Hippocampal formation (tissue), 2 donors: Measurements from ENCODE around the gene CLEC4D.
"Not testable (repeated sequence)": the region's sequence is repeated elsewhere in the genome, so short reads cannot be mapped to it uniquely, and the experiment has no call there.

Experiments used
- DNase-seq, 2 donors: peaks; one replicate each; lab custom pipeline; 2025; lab: John Stamatoyannopoulos, UW

The CLEC4D gene

GRCh38 chr12:8532045-8532444, 18.7 kb downstream of the CLEC4D start:
- no peak for DNase-seq

GRCh38 chr12:8537820-8538219, 24.5 kb downstream of the CLEC4D start:
- DNase-seq, result not testable (repeated sequence)

- DNase-seq, result not testable (repeated sequence)
These were observed 27.5 kb downstream of the CLEC4D start, which contains the start of gene CLEC4E for GRCh38 chr12:8540831-8541230. Gene CLEC4E, minus strand, starts transcription at chr12:8540905. Its CDS starts 108 bp downstream, at chr12:8540797.

DNA sequence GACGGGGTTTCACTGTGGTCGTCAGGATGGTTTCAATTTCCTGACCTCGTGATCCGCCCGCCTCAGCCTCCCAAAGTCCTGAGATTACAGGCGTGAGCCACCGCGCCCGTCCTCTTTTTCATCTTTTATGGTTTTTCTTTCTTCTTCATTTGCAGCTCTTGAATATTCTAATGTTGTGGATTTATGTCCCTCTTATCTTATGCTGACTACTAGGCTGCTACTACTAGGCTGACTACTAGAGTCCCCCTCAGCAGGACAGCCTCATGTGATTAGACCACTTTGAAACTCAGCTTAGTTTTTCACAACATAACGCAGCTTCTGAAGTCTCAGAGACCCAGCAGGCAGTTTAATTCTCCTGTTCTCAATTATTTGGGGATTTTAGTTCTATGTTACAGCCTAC, 28.3 kb downstream of the CLEC4D start:
- DNase-seq, result no peak

DNA sequence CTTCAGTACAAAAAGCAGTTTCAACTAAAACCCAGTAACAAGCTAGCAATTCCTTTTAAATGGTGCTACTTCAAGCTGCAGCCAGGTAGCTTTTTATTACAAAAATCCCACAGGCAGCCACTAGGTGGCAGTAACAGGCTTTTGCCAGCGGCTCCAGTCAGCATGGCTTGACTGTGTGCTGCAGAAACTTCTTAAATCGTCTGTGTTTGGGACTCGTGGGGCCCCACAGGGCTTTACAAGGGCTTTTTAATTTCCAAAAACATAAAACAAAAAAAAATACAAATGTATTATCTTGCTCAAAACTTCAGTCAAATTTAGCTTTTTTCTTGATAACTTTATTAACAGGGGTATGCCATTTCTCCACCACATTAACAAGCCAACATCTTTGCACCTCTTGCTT, 31.0 kb downstream of the CLEC4D start:
- DNase-seq, result peak; percentile 50 to 51

- no peak for DNase-seq
These were observed 33.3 kb downstream of the CLEC4D start for GRCh38 chr12:8546591-8546990.

DNA sequence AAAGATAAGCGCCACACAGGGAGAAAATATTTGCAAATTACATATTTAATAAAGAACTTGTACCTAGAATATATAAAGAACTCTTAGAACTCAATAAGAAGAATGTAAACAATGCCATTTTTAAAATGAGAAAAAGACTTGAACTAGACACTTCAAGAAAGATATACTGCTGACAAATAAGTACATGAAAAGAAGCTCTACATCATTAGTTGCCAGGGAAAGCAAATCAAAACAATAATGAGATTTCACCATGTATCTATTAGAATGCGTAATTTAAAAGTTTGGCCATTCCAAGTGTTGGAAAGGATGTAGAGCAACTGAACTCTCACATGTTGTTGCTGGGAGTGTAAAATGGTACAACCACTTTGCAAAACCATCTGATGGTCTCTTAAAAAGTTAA, 34.3 kb downstream of the CLEC4D start:
- no peak for DNase-seq

DNA sequence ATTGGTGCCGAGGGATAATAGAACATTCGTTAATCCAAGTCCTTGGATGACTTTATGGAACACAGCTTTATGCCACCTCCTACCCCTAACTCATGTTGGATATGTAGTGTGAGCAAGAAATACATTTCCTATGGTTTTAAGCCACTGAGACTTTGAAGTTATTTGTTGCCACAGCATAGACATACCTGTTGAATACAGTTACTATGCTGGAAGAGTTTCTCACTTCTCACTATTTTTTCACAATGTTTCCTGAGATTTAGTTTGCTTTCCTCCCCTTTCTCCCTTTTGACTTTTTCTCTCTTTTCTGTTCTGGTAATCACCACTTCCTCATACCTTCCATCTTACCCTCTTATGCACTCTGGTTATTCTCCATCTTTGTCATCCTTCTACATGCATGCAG, 34.9 kb downstream of the CLEC4D start:
- DNase-seq, result no peak

DNA sequence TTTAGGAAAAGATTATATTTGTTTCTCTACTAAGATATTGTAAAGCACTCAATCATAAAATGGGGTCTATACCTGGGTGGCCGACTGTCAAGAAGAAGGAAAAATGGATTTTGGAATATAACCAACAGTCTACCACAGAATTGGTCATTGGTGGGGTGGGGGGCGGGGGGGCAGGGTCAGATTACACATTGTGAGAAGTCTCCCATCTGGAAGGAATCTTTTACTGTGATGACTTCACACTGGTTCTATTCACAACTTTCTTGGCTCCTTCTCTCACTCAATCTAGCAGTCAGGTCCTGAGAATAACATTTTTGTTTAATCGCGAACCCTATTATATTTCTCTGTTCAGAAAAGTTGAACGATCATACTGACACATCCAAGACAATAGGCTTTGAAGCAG, 36.1 kb downstream of the CLEC4D start:
- no peak for DNase-seq

GRCh38 chr12:8553088-8553627, 39.9 kb downstream of the CLEC4D start:
- no peak for DNase-seq

DNA sequence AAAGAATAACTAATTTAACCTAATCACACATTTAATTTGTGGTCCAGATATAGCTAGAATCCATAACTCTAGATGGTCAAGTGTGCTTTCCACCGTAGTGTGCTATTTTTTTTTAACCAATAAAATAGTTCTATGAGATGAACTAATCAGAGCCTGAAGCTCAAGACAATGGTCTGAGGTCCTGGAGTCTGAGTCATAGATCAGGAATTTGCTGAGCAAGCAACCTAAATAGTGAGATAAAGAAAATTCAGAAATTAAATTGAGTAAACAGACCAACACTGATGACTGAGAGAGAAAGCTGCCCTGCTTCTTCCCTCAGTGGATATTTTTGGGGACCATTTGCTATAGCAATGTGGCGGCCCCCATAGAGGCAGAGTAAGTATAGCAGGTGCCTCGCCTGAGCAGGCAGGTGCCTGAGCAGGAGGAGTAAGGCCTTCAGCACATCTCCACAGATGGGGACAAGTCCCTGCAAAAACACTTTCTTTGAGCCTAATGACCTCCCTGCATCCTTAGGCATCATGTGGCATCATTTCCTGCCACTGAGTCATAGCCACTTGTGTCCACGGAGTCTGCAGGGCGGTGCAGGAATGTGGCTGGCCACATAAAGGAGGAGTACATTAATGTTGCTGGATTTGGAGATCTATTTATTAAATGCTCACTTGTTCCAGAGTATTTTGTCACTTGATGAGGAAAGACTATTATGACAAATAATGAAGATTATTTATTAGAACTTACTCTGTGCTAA, 41.3 kb downstream of the CLEC4D start:
- DNase-seq, result no peak

GRCh38 chr12:8556531-8557097, 43.3 kb downstream of the CLEC4D start:
- no peak for DNase-seq

DNA sequence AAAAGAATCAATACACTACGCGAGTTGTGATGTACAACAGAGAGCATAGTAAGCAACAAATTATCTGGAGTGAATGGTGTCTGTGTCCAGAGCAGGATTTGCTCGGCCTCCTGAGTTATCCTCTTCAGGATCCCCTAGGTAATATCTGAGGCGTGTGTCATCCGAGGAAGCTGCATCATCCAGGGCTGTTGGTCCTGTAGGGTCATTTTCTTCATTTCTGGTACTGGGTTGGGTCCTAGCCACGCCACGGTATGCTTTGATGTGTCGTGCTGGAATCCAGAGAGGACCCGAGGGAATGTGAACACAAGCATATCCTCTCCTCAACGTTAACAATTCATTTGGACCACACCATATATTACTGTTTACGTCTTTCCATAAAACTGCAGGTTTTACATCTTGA, 46.4 kb downstream of the CLEC4D start:
- no peak for DNase-seq

- no peak for DNase-seq
These were observed 47.7 kb downstream of the CLEC4D start for GRCh38 chr12:8561011-8561410.

DNA sequence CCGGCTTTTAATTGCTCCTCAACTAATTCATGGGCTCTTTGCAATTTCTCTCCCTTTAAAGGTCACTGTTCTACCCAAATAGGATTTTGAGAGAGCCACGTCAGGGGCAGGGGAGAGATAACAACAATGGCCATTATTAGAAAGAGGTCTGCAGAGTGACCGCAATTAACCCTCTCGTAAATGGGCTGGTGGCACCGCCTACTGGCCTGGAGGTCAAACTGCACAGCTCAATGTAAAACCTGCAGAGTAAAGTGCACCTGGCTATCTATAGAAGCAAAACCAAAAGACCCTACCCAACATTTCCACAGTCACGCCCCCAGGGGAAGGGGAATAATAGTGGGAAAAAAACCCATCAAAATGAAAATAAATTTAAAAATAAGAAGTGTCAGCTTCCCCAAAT, 49.0 kb downstream of the CLEC4D start:
- no peak for DNase-seq

DNA sequence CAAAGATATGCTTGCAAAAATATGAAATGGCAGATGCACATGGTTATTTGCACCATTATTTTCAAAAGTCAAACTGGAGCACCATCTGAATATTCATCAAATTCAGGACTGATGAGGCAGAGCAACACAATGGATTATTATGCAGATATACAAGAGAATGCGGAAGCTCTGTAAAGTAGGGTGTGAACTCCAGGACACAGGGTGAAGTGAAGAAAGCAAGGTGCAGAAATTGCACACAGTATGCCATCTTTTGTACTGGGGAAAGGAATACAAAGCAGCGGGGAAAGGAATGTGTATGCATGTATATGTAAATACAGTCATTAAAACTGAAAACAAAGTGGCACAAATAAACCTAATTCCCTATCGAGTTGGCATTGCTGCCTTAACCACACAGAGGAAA, 50.1 kb downstream of the CLEC4D start:
- DNase-seq, result no peak

- no peak for DNase-seq
These were observed 51.4 kb downstream of the CLEC4D start for GRCh38 chr12:8564656-8565055.

- DNase-seq, result not testable (repeated sequence)
These were observed 52.7 kb downstream of the CLEC4D start for GRCh38 chr12:8566052-8566451.

GRCh38 chr12:8566525-8566924, 53.2 kb downstream of the CLEC4D start:
- no peak for DNase-seq
